ENCODE results near the gene DDRGK1.

GRCh38 chr20:3248993-3249347, 44.5 kb upstream of the DDRGK1 start:
- TF ChIP-seq POLR2A (IDR thresholded peaks at IDR 0.05) (no peak), CTCF (IDR thresholded peaks at IDR 0.05) (no peak)

All from uterus (tissue), 2 donors.